DOHH2 (cell line): ENCODE data around the gene EARS2.

Experiments used
- H3F3A ChIP-seq: fragments of 200-600 bp; sonication (generic), shearing (Covaris generic); 2 replicates; pipeline ENCODE4 v1.6.0; 2016; ENCODE audit warnings: antibody characterized with exemption, mild to moderate bottlenecking; ENCODE audit not compliant: control insufficient read depth, insufficient read depth
- H3K27ac ChIP-seq: fragments of 200-600 bp; sonication (generic); 2 replicates; pipeline ENCODE4 v1.5.1; 2014; ENCODE audit warnings: low read depth, mild to moderate bottlenecking, low read length, moderate library complexity
- H3K27me3 ChIP-seq: fragments of 200-600 bp; sonication (generic); 2 replicates; pipeline ENCODE4 v1.6.1; 2014; ENCODE audit warnings: mild to moderate bottlenecking, low read length, mixed read lengths; ENCODE audit not compliant: control insufficient read depth
- H3K36me3 ChIP-seq: fragments of 200-600 bp; sonication (generic); 2 replicates; pipeline ENCODE4 v1.6.1; 2014; ENCODE audit warnings: mild to moderate bottlenecking, low read length, moderate library complexity, mixed read lengths; ENCODE audit not compliant: control insufficient read depth
- H3K4me1 ChIP-seq: fragments of 200-600 bp; sonication (generic); 2 replicates; pipeline ENCODE4 v1.6.1; 2014; ENCODE audit warnings: mild to moderate bottlenecking, low read length, mixed read lengths; ENCODE audit not compliant: control insufficient read depth
- H3K4me2 ChIP-seq: fragments of 200-600 bp; sonication (generic); 2 replicates; pipeline ENCODE4 v1.6.0; 2014; ENCODE audit warnings: mild to moderate bottlenecking, low read length, moderate library complexity
- H3K4me3 ChIP-seq: fragments of 200-600 bp; sonication (generic); 2 replicates; pipeline ENCODE4 v1.5.1; 2014; ENCODE audit warnings: mild to moderate bottlenecking, low read length, mixed read lengths
- H3K79me2 ChIP-seq: fragments of 200-600 bp; sonication (generic); 2 replicates; pipeline ENCODE4 v1.6.1; 2014; ENCODE audit warnings: mild to moderate bottlenecking, low read length, mixed read lengths; ENCODE audit not compliant: control insufficient read depth
- H3K9me2 ChIP-seq: fragments of 200-600 bp; sonication (generic); replicated peaks from 2 replicates; pipeline ENCODE4 v1.6.1; 2014; ENCODE audit warnings: mild to moderate bottlenecking, low read length, mixed read lengths; ENCODE audit not compliant: control insufficient read depth
- H3K9me3 ChIP-seq: fragments of 200-600 bp; sonication (generic); 2 replicates; pipeline ENCODE4 v1.6.1; 2014; ENCODE audit warnings: antibody characterized with exemption, low read length, mixed read lengths; ENCODE audit not compliant: control insufficient read depth, insufficient read depth
- H4K20me1 ChIP-seq: fragments of 200-600 bp; sonication (generic); 2 replicates; pipeline ENCODE4 v1.6.0; 2014; ENCODE audit warnings: low read depth, mild to moderate bottlenecking, antibody characterized with exemption, low read length, moderate library complexity; ENCODE audit not compliant: control insufficient read depth, insufficient read depth
- CTCF ChIP-seq: fragments of 200-600 bp; sonication (generic); IDR thresholded peaks from one replicate; pipeline ENCODE4 v1.5.1; 2014; ENCODE audit warnings: antibody characterized with exemption, mild to moderate bottlenecking, low read depth, low read length; ENCODE audit not compliant: poor library complexity, severe bottlenecking
- EZH2phosphoT487 ChIP-seq: fragments of 200-600 bp; sonication (generic); IDR thresholded peaks from 2 replicates; pipeline ENCODE4 v1.6.1; 2017; ENCODE audit warnings: borderline replicate concordance, mild to moderate bottlenecking, antibody characterized with exemption, low read length, moderate library complexity, mixed read lengths

Gene EARS2

GRCh38 chr16:23520500-23520899 is 36.6 kb downstream of the EARS2 start:
- H3K4me2 ChIP-seq = peak overlapping the region; percentile 90
- H3K9me2 ChIP-seq = no peaks in the 10 kb centered on the region
- peak overlapping the region; percentile 69 for H3K4me3 ChIP-seq
- no peaks in the 10 kb centered on the region for H4K20me1 ChIP-seq
- H3F3A ChIP-seq = peaks cover 63% of the 10 kb centered on the region
- H3K4me1 ChIP-seq = peaks cover 88% of the 10 kb centered on the region
- H3K9me3 ChIP-seq = peaks cover 6% of the 10 kb centered on the region
- H3K27me3 ChIP-seq = no peaks in the 10 kb centered on the region
- peaks cover 56% of the 10 kb centered on the region for H3K36me3 ChIP-seq
- TF ChIP-seq CTCF (no peak), EZH2phosphoT487 (no peak)
- H3K27ac ChIP-seq = peak overlapping the region; percentile 100
- H3K79me2 ChIP-seq = peaks cover 14% of the 10 kb centered on the region

GRCh38 chr16:23519282-23519681 is 37.9 kb downstream of the EARS2 start:
- Histone ChIP-seq H3K4me1 (peaks cover 100% of the 10 kb centered on the region), H4K20me1 (no peaks in the 10 kb centered on the region), H3K27me3 (no peaks in the 10 kb centered on the region), H3K4me2 (peak overlapping the region; percentile 90), H3K9me3 (peaks cover 6% of the 10 kb centered on the region), H3K4me3 (peak overlapping the region; percentile 69), H3K36me3 (peaks cover 51% of the 10 kb centered on the region), H3K9me2 (no peaks in the 10 kb centered on the region), H3F3A (peaks cover 73% of the 10 kb centered on the region), H3K79me2 (peaks cover 17% of the 10 kb centered on the region), H3K27ac (peak overlapping the region; percentile 100)
- TF ChIP-seq CTCF = no peak
- TF ChIP-seq EZH2phosphoT487 = no peak

GRCh38 chr16:23518435-23518891 is 38.7 kb downstream of the EARS2 start:
- no peaks in the 10 kb centered on the region for H3K27me3 ChIP-seq
- peaks cover 73% of the 10 kb centered on the region for H3F3A ChIP-seq
- H4K20me1 ChIP-seq = no peaks in the 10 kb centered on the region
- H3K4me3 ChIP-seq = peak overlapping the region; percentile 69
- TF ChIP-seq CTCF = no peak
- no peak for TF ChIP-seq EZH2phosphoT487
- H3K4me2 ChIP-seq = peak overlapping the region; percentile 90
- peaks cover 6% of the 10 kb centered on the region for H3K9me3 ChIP-seq
- H3K79me2 ChIP-seq = peaks cover 17% of the 10 kb centered on the region
- peaks cover 100% of the 10 kb centered on the region for H3K4me1 ChIP-seq
- H3K27ac ChIP-seq = peak overlapping the region; percentile 100
- H3K36me3 ChIP-seq = peaks cover 43% of the 10 kb centered on the region
- H3K9me2 ChIP-seq = no peaks in the 10 kb centered on the region
